Measurements from ENCODE around the gene ZDHHC5. TPM values are rescaled to one million over a fixed set of nuclear protein-coding genes. Genes with fewer than 3 reads are reported as not detected.

The ZDHHC5 gene
- total and polyA plus RNA-seq, 12 donors: 22.3 to 56.5 (median 39.9) TPM

DNA sequence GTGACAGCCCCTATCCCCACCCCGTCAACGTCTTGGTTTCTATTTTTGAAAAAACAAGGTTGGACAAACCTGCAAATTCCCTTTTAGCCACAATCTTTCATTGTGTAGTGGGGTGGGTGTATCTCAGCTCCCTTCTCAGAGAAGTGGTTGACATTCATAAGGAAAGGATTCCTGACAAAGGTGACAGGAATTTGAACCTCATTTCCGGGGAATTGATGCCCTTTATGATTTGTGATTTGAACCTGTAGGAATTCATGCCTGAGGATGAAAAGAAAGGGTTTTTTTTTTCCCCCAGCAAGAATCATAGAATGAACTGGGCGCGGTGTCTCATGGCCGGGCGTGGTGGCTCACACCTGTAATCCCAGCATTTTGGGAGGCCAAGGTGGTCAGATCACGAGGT is 32.7 kb upstream of the ZDHHC5 start:
- peaks cover 0 to 42% (median 0%) of the 10 kb centered on the region in 7 donors for H3K27me3 ChIP-seq
- TF ChIP-seq, protein P1, sequence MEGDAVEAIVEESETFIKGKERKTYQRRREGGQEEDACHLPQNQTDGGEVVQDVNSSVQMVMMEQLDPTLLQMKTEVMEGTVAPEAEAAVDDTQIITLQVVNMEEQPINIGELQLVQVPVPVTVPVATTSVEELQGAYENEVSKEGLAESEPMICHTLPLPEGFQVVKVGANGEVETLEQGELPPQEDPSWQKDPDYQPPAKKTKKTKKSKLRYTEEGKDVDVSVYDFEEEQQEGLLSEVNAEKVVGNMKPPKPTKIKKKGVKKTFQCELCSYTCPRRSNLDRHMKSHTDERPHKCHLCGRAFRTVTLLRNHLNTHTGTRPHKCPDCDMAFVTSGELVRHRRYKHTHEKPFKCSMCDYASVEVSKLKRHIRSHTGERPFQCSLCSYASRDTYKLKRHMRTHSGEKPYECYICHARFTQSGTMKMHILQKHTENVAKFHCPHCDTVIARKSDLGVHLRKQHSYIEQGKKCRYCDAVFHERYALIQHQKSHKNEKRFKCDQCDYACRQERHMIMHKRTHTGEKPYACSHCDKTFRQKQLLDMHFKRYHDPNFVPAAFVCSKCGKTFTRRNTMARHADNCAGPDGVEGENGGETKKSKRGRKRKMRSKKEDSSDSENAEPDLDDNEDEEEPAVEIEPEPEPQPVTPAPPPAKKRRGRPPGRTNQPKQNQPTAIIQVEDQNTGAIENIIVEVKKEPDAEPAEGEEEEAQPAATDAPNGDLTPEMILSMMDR (IDR thresholded peaks at IDR 0.05): no peak
- no peak overlapping the region for H3K27ac ChIP-seq
- ATAC-seq (no peak), DNase-seq (no peak)
- H3K4me1 ChIP-seq: peaks cover 8 to 22% (median 19%) of the 10 kb centered on the region in 9 donors
- 87 to 89% methylated on average over 8 of the region's 8 CpGs for WGBS, 2 donors
- H3K36me3 ChIP-seq: no peaks in the 10 kb centered on the region
- intact Hi-C loops (cut with DNase I): no loop called here
- no peaks in the 10 kb centered on the region for H3K9me3 ChIP-seq
- no peak overlapping the region for H3K4me3 ChIP-seq

DNA sequence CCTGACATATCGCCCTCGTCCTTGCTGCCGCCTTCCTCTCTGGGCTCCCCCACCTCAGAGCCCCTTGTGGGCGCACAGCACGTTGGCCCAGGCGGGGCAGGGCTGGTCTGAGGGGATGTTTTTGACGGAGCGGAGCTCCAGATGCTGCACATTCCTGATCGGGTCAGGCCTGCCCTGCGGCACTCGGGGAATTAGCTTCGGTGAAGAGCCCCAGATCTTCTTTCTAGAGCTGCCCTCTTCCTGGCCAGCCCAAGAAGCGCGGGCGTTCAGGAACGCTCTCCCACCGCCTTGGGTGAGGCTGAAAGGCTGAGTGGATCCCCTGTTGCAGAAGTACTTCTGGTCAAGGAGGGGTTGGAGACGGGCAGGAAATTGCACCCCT is 30.3 kb upstream of the ZDHHC5 start:
- DNase-seq (no peak), ATAC-seq (peak in 7 of 8 donors; percentile 3 to 29 (median 21))
- Histone ChIP-seq H3K4me1 (peaks cover 8 to 38% (median 26%) of the 10 kb centered on the region in 9 donors), H3K4me3 (peak overlapping the region; percentile 82 to 97 (median 93)), H3K27me3 (peaks cover 0 to 30% (median 0%) of the 10 kb centered on the region in 7 donors), H3K36me3 (no peaks in the 10 kb centered on the region), H3K27ac (peak overlapping the region in 6 of 10 donors; percentile 80 to 91 (median 88)), H3K9me3 (no peaks in the 10 kb centered on the region)
- TF ChIP-seq, protein P1 (IDR thresholded peaks at IDR 0.05): no peak
- intact Hi-C loops (cut with DNase I): loop anchor here in 1 of 10 donors (2.0 kb wide), 1 partner anchor 69 kb away; no protein-coding TSS in a partner anchor
- 10 to 17% methylated on average over 18 of the region's 18 CpGs for WGBS, 2 donors

DNA sequence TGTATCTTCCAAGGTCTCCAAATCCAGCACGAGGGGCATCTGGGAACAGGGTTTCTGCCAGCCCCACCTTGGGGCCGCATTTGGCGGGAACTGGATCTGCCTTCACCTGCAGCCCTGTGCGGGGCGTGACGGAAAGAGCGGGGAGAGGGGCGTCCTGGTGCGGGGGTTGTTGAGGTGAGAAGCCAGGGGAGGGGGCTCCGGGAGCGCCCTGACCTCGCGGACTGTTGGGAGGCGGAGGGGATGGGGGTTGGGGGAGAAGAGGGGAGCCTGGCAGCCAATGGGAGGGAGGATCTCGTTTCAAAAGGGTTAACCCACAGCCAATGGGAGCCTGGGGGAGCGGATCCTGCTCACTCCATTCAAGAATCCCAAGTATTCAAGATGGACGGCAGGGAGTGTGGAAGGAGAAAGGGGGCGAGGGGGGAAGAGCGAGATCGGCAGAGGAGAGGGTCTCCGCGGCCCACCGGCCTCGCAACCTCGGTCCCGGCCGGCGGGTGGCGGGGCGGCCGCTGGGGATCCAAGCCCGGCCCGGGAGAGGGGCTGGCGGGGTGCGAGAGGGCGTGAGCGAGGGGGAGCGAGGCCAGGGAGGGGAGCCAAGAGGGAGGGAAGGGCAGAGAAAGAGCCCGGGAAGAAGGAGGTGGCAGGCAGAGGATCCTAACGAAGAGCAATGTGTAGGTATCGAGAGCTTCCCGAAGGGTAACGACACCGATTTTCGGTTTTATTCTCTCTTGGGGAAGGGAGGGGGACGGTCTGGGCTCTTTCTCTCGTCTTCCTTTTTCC is 29.7 kb upstream of the ZDHHC5 start:
- intact Hi-C loops (cut with DNase I): loop anchor here in 1 of 10 donors (2.0 kb wide), 1 partner anchor 69 kb away; no protein-coding TSS in a partner anchor
- no peaks in the 10 kb centered on the region for H3K36me3 ChIP-seq
- H3K4me1 ChIP-seq: peaks cover 8 to 38% (median 26%) of the 10 kb centered on the region in 9 donors
- TF ChIP-seq, protein P1 (IDR thresholded peaks at IDR 0.05): no peak
- ATAC-seq (peak; percentile 89 to 95 (median 92)), DNase-seq (peak; percentile 54 to 87)
- H3K27ac ChIP-seq: peak overlapping the region; percentile 66 to 91 (median 86)
- H3K27me3 ChIP-seq: peaks cover 0 to 30% (median 0%) of the 10 kb centered on the region in 7 donors
- peak overlapping the region; percentile 82 to 97 (median 93) for H3K4me3 ChIP-seq
- WGBS, 2 donors: 0 to 1% methylated on average over 47 of the region's 47 CpGs
- H3K9me3 ChIP-seq: no peaks in the 10 kb centered on the region

DNA sequence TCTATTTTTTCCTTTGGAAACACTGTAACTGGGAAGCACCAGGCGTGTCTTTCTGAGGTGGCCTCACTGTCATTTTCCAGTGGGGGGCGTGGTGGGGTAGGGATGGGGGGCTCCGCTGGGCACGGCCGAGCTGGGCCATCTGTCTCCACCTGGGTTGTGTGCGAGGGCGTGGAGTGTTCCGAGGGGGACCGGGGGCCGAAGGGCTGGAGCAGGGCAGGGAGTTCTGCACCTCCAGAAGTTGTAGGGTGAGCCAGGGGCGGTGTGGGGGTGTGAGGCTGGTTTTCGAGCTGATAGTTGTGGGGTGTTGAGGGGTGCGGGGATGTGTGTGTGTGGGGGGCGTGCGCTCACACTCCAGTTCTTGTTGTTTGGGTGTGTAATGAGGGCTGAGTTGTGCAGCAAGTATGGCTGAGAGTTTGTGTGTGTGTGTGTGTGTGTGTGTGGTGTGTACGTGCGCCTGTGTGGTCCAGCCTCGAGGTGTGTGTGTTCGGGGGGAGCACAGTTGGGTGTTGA is 29.0 kb upstream of the ZDHHC5 start:
- Histone ChIP-seq H3K9me3 (no peaks in the 10 kb centered on the region), H3K36me3 (no peaks in the 10 kb centered on the region), H3K27me3 (peaks cover 0 to 30% (median 0%) of the 10 kb centered on the region in 7 donors), H3K27ac (peak overlapping the region in 8 of 10 donors; percentile 80 to 91 (median 88)), H3K4me3 (peak overlapping the region; percentile 82 to 97 (median 93)), H3K4me1 (peaks cover 8 to 40% (median 26%) of the 10 kb centered on the region in 9 donors)
- WGBS, 2 donors: 1% methylated on average over 19 of the region's 19 CpGs
- ATAC-seq (peak in 3 of 8 donors; percentile 31 to 33 (median 32)), DNase-seq (no peak)
- TF ChIP-seq, protein P1 (IDR thresholded peaks at IDR 0.05): no peak
- intact Hi-C loops (cut with DNase I): loop anchor here in 1 of 10 donors (2.0 kb wide), 1 partner anchor 70 kb away; no protein-coding TSS in a partner anchor
